Measurements from ENCODE around the gene LRBA.
"Not testable (repeated sequence)": the region's sequence is repeated elsewhere in the genome, so short reads cannot be mapped to it uniquely, and the experiment has no call there.

The LRBA gene

DNA sequence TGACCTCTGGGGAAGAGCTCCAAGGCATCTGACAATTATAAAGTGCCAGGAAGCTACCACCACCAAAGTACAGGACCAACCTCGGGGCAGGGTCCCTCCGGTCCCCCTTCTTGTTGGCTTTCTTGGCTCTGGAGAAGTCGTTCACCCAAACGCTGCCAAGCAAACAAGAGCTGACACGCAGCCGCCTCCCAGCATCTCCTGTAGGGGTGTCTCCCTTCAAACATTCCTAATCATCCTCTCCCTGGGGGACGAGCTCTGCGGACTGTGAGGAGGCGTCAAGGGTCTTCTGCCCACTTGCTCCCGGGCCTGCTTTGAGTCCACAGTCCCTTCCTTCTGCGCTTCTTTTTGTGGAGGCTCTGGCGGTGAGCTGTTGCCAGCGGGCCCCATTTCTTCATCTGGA lies 592.0 kb downstream of the LRBA start:
- Mint-ChIP-seq H3K4me1 (ENCODE audit: low read depth) (no peaks in the 10 kb centered on the region), H3K27me3 (no peaks in the 10 kb centered on the region), H3K27ac (no peak overlapping the region), H3K36me3 (peaks cover 21% of the 10 kb centered on the region), H3K9me3 (ENCODE audit: low read depth) (no peaks in the 10 kb centered on the region), H3K4me3 (no peak overlapping the region)

- Mint-ChIP-seq H3K27ac (no peak overlapping the region), H3K27me3 (no peaks in the 10 kb centered on the region), H3K36me3 (peaks cover 19% of the 10 kb centered on the region), H3K4me1 (ENCODE audit: low read depth) (no peaks in the 10 kb centered on the region), H3K4me3 (no peak overlapping the region), H3K9me3 (ENCODE audit: low read depth) (no peaks in the 10 kb centered on the region)
These were observed 593.5 kb downstream of the LRBA start for GRCh38 chr4:150421612-150422011.

DNA sequence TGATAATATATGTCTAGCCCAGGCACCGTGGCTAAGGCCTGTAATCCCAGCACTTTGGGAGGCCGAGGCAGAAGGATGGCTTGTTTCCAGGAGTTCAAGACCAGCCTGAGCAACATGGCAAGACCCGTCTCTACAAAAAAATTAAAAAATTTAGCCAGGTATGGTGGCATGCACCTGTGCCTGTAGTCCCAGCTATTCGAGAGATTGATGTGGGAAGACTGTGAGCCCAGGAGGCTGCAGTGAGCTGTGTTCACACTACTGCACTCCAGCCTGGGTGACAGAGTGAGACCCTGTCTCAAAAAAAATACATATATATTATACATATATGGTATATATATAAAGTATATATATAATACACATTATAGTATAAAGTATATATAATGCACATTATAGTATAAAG lies 595.1 kb downstream of the LRBA start:
- H3K4me3 Mint-ChIP-seq, result no peak overlapping the region
- no peaks in the 10 kb centered on the region for H3K27me3 Mint-ChIP-seq
- no peaks in the 10 kb centered on the region for H3K4me1 Mint-ChIP-seq (ENCODE audit: low read depth)
- no peak overlapping the region for H3K27ac Mint-ChIP-seq
- H3K9me3 Mint-ChIP-seq (ENCODE audit: low read depth), result no peaks in the 10 kb centered on the region
- peaks cover 27% of the 10 kb centered on the region for H3K36me3 Mint-ChIP-seq

GRCh38 chr4:150418757-150419410 lies 596.2 kb downstream of the LRBA start:
- Mint-ChIP-seq H3K4me1 (ENCODE audit: low read depth) (no peaks in the 10 kb centered on the region), H3K36me3 (peaks cover 28% of the 10 kb centered on the region), H3K27me3 (no peaks in the 10 kb centered on the region), H3K4me3 (no peak overlapping the region), H3K27ac (no peak overlapping the region), H3K9me3 (ENCODE audit: low read depth) (no peaks in the 10 kb centered on the region)

DNA sequence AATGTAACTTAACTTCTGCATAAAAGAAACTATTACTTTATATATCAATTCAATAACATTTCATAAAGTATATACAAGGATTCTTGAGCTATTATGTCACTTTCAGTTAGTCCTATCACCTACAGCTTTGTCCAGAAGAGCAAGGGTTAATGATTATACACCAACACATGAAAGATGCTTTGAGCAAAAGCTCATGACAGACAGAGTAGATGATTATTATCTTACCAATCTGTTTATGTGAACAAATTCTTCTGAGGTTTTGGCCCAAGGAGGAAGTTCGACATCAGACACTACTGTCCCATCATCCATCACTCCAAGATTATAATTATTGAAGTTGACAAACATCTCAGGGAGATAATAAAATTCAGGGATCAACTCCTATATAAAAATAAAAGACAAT lies 599.9 kb downstream of the LRBA start:
- no peaks in the 10 kb centered on the region for H3K27me3 Mint-ChIP-seq
- peaks cover 24% of the 10 kb centered on the region for H3K36me3 Mint-ChIP-seq
- no peaks in the 10 kb centered on the region for H3K4me1 Mint-ChIP-seq (ENCODE audit: low read depth)
- no peak overlapping the region for H3K4me3 Mint-ChIP-seq
- H3K9me3 Mint-ChIP-seq (ENCODE audit: low read depth), result no peaks in the 10 kb centered on the region
- no peak overlapping the region for H3K27ac Mint-ChIP-seq

GRCh38 chr4:150411520-150411919 lies 603.6 kb downstream of the LRBA start:
- H3K9me3 Mint-ChIP-seq (ENCODE audit: low read depth), result no peaks in the 10 kb centered on the region
- H3K27ac Mint-ChIP-seq, result no peak overlapping the region
- H3K27me3 Mint-ChIP-seq, result no peaks in the 10 kb centered on the region
- no peaks in the 10 kb centered on the region for H3K4me1 Mint-ChIP-seq (ENCODE audit: low read depth)
- H3K36me3 Mint-ChIP-seq, result peaks cover 28% of the 10 kb centered on the region
- no peak overlapping the region for H3K4me3 Mint-ChIP-seq

DNA sequence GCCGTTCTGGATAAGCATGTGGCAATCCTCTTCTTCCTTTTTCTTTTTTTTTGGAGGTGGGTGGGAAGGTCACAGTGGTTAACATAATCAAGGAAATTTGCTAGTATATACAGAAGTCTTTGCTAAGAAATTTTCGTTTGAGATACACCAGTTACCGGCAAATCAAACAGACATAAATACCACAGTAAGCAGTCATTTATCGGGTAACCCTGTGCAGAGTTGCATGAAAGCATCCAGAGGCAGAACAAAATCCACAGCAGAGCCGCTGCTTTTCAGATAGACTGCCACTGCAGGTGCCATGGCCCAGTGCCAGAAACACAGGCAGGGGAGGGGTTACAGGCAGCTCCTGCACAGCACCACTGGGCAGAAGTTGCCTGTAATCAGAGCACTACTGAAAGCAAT lies 612.2 kb downstream of the LRBA start:
- no peaks in the 10 kb centered on the region for H3K27me3 Mint-ChIP-seq
- H3K36me3 Mint-ChIP-seq, result peaks cover 25% of the 10 kb centered on the region
- H3K27ac Mint-ChIP-seq, result no peak overlapping the region
- no peaks in the 10 kb centered on the region for H3K9me3 Mint-ChIP-seq (ENCODE audit: low read depth)
- no peaks in the 10 kb centered on the region for H3K4me1 Mint-ChIP-seq (ENCODE audit: low read depth)
- no peak overlapping the region for H3K4me3 Mint-ChIP-seq

DNA sequence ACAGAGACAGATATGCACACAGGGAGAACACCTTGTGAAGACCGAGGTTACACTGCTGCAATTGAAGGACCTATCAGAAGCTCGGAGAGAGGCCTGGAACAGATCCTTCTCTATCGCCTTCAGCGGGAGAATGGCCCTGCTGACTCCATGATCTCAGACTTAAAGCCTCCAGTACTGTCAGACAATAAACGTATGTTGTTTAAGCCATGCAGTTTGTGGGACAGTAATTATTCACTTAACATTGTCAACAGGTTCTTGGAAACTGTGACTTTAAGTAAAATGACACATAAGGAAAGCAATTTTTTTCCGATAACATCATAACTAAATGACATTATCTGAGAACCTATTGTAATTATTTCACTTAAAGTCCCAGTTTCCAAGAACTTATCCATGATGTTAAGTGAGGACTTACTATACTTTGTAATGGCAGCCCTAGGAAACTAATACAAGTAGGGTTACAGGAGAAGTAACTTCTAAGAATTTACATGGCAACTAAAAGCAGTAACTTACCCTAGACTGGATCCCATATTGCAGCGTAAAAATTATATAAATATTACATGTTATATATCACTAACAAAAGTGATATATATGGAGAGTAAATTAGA lies 613.9 kb downstream of the LRBA start:
- H3K4me1 Mint-ChIP-seq (ENCODE audit: low read depth), result no peaks in the 10 kb centered on the region
- H3K4me3 Mint-ChIP-seq, result no peak overlapping the region
- no peak overlapping the region for H3K27ac Mint-ChIP-seq
- peaks cover 21% of the 10 kb centered on the region for H3K36me3 Mint-ChIP-seq
- H3K9me3 Mint-ChIP-seq (ENCODE audit: low read depth), result no peaks in the 10 kb centered on the region
- H3K27me3 Mint-ChIP-seq, result no peaks in the 10 kb centered on the region

GRCh38 chr4:150395872-150396271 lies 619.2 kb downstream of the LRBA start:
- no peaks in the 10 kb centered on the region for H3K27me3 Mint-ChIP-seq
- peaks cover 42% of the 10 kb centered on the region for H3K36me3 Mint-ChIP-seq
- H3K27ac Mint-ChIP-seq, result no peak overlapping the region
- H3K4me1 Mint-ChIP-seq (ENCODE audit: low read depth), result peaks cover 6% of the 10 kb centered on the region
- H3K9me3 Mint-ChIP-seq (ENCODE audit: low read depth), result peaks cover 13% of the 10 kb centered on the region
- no peak overlapping the region for H3K4me3 Mint-ChIP-seq

DNA sequence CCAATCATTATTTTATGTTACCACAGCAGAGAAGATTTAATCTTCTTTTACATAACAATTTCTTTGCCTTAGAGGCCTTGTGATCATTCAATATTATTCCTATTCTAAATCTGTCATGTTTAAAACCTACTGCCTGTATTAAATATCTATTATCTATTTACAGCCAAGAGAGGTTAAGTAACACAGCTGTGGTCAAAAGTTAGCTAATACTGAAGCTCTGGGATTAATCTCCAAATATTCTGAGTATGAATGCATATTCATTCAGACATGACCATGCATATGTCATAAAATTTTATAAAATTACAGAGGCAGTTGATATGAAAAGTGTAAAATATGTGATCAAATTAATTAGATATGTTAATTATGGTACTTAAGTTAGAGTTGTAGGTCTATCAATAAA lies 621.0 kb downstream of the LRBA start:
- no peaks in the 10 kb centered on the region for H3K27me3 Mint-ChIP-seq
- peaks cover 6% of the 10 kb centered on the region for H3K4me1 Mint-ChIP-seq (ENCODE audit: low read depth)
- H3K4me3 Mint-ChIP-seq, result no peak overlapping the region
- no peak overlapping the region for H3K27ac Mint-ChIP-seq
- H3K36me3 Mint-ChIP-seq, result peaks cover 47% of the 10 kb centered on the region
- H3K9me3 Mint-ChIP-seq (ENCODE audit: low read depth), result peaks cover 13% of the 10 kb centered on the region

DNA sequence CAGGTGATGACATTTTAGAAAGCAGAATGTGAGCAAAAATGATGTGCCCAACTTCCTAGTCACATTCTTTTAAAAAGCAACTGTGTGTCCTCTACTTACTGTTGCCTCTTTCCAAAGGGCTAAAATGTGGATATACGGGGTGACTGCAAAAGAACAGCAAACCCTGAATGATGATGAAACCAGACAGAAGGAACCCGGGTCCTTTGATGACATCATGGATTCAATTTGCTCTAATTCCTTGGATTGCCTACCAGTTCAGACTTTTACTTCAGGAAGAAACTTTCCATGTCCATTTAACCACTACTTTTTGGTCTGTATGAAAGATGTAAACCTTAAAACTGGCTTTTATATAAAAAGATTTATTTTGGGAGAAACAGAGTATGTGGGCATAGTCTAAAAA lies 624.0 kb downstream of the LRBA start:
- Mint-ChIP-seq H3K4me3 (no peak overlapping the region), H3K27ac (no peak overlapping the region), H3K9me3 (ENCODE audit: low read depth) (peaks cover 17% of the 10 kb centered on the region), H3K4me1 (ENCODE audit: low read depth) (peaks cover 6% of the 10 kb centered on the region), H3K36me3 (peaks cover 51% of the 10 kb centered on the region), H3K27me3 (no peaks in the 10 kb centered on the region)

DNA sequence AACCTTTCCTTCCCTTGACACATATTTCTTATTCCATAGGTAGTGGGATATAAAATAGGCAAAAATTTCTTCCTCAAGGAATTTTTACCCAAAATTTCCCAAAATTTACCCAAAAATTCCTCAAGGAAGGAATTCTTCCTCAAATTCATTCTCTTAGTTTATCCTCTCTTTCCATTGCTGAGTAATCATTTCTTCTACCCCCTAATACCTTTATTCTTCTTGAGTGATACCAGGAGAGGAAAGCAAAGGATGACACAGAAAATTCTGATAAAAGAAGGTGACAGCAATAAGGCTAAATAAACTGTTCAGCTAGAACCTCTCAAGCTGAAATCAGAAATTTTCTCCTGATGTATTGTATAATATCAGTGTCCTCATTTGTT lies 624.6 kb downstream of the LRBA start:
- no peak overlapping the region for H3K4me3 Mint-ChIP-seq
- peaks cover 15% of the 10 kb centered on the region for H3K9me3 Mint-ChIP-seq (ENCODE audit: low read depth)
- peaks cover 47% of the 10 kb centered on the region for H3K36me3 Mint-ChIP-seq
- no peaks in the 10 kb centered on the region for H3K27me3 Mint-ChIP-seq
- H3K27ac Mint-ChIP-seq, result no peak overlapping the region
- H3K4me1 Mint-ChIP-seq (ENCODE audit: low read depth), result peaks cover 2% of the 10 kb centered on the region

- peaks cover 10% of the 10 kb centered on the region for H3K9me3 Mint-ChIP-seq (ENCODE audit: low read depth)
- H3K4me1 Mint-ChIP-seq (ENCODE audit: low read depth), result no peaks in the 10 kb centered on the region
- H3K27me3 Mint-ChIP-seq, result no peaks in the 10 kb centered on the region
- H3K27ac Mint-ChIP-seq, result no peak overlapping the region
- no peak overlapping the region for H3K4me3 Mint-ChIP-seq
- H3K36me3 Mint-ChIP-seq, result peaks cover 43% of the 10 kb centered on the region
These were observed 625.1 kb downstream of the LRBA start for GRCh38 chr4:150389896-150390530.

DNA sequence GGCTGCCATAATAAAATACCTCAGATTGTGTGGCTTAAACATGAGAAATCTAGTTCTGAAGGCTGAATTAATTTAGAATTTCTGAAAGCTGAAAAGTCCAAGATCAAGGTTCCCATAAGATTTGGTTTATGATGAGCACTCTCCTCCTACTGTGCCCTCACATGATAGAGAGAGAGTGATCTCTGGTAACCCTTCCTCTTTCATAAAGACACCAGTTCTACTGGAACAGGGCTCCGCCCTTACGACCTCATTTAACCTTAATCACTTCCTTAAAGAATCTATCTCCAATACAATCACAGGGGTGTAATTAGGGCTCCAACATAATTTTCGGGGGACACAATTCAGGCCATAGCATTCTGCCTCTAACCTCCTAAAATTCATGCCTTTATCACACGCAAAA lies 627.1 kb downstream of the LRBA start:
- Mint-ChIP-seq H3K4me3 (no peak overlapping the region), H3K27ac (peak overlapping the region; percentile 50), H3K27me3 (no peaks in the 10 kb centered on the region), H3K4me1 (ENCODE audit: low read depth) (no peaks in the 10 kb centered on the region), H3K36me3 (peaks cover 38% of the 10 kb centered on the region), H3K9me3 (ENCODE audit: low read depth) (peaks cover 7% of the 10 kb centered on the region)

DNA sequence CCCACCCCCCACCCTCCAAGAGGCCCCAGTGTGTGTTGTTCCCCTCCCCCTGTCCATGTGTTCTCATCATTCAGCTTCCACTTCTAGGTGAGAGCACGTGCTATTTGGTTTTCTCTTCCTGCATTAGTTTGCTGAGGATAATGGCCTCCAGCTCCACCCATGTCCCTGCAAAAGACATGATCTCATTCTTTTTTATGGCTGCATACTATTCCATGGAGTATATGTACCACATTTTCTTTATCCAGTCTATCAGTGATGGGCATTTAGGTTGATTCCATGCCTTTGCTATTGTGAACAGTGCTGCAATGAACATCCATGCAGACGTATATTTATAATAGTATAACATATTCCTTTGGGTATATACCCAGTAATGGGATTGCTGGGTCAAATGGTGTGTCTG lies 628.7 kb downstream of the LRBA start:
- H3K4me3 Mint-ChIP-seq; H3K27ac Mint-ChIP-seq; H3K9me3 Mint-ChIP-seq (ENCODE audit: low read depth); H3K4me1 Mint-ChIP-seq (ENCODE audit: low read depth); H3K27me3 Mint-ChIP-seq: not testable (repeated sequence)
- peaks cover 28% of the 10 kb centered on the region for H3K36me3 Mint-ChIP-seq

DNA sequence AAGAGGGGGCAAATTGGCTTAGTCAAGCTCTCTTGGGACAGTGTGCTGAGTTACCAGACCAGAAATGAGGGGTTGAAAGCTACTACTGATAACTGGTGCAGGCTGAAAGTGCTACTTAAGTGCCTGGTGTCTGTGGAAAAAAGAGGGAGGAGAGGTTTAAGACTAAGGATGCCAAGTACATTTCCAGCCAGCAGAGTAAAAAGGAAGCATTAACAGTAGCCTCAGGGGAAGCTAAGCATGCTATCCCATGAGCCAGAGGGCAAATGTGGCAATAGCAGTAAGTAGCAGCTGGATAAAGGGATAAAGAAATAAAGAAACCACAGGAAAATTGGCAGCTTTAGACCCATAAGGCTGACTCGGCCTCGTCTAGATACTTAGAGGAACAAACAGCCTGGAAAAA lies 629.5 kb downstream of the LRBA start:
- no peak overlapping the region for H3K4me3 Mint-ChIP-seq
- H3K36me3 Mint-ChIP-seq, result peaks cover 26% of the 10 kb centered on the region
- H3K4me1 Mint-ChIP-seq (ENCODE audit: low read depth), result no peaks in the 10 kb centered on the region
- peaks cover 4% of the 10 kb centered on the region for H3K9me3 Mint-ChIP-seq (ENCODE audit: low read depth)
- H3K27me3 Mint-ChIP-seq, result no peaks in the 10 kb centered on the region
- H3K27ac Mint-ChIP-seq, result no peak overlapping the region

All from activated naive CD8-positive, alpha-beta T cell (primary cell).